ENCODE measurements around the gene OR2T3.
"Not testable (repeated sequence)": the region's sequence is repeated elsewhere in the genome, so short reads cannot be mapped to it uniquely, and the experiment has no call there.

Gene OR2T3

DNA sequence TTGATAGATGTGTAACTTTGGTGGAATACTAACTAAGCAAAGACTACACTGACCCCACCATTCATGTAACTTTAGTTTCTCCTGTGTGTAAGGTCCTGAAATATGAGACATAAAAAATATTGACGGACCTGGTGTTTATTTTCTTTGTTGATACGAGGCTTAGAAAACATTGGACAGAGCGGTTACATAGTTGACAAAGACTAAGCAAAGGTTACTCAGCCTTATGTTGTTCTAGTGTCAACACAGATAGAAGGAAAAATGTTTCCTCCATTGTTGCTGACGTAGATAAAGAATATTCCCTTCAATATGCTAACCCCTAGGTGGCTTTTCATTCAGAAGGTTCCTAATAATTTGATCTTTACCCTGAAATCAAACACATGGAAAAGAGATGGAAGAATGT, 18.1 kb upstream of the OR2T3 start:
- H3K4me3 ChIP-seq (replicated peaks in 1 of 2; ENCODE audit: low read depth in 2 of 2, low read length in 2 of 2); DNase-seq (ENCODE audit: low read depth in 2 of 2): not testable (repeated sequence)

DNA sequence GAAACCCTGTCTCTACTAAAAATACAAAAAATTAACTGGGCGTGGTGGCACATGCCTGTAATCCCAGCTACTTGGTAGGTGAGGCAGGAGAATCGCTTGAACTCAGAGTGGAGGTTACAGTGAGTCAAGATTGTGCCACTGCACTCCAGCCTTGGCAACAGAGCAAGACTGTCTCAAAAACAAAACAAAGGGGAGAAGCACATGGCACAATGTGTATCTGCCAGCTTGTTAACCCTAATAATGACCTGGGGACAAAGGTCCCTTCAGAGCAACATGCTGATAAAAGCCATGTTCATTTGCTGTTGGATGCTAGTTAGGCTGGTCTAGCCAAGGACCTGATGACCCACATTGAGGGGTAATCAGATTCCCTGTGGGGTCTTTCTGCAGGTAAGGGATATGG, 16.5 kb upstream of the OR2T3 start:
- not testable (repeated sequence) for H3K4me3 ChIP-seq (replicated peaks in 1 of 2; ENCODE audit: low read depth in 2 of 2, low read length in 2 of 2)

DNA sequence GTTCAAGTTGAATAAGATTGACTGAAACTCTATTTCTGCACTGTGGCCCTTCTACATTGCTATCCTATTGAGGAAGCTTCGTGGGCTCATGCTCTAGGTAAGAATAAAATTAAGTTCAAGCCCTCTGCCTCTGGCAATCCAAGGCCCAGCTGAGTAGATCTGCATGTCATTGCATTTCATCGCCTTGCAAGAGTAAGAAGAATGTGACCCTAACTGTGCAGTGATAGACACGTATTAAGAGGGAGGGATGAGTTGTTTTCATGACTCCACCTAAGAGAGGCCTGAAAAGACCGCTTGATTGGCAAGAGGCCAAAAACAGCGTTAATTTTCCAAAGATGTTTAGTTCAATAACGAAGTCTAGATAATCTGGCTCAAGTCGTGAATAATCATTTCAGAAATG, 14.0 kb upstream of the OR2T3 start:
- DNase-seq (ENCODE audit: low read depth in 2 of 2): not testable (repeated sequence)

More for the DNA sequence above, 16.5 kb upstream of the OR2T3 start:
- not testable (repeated sequence) for DNase-seq (ENCODE audit: low read depth in 2 of 2)

DNA sequence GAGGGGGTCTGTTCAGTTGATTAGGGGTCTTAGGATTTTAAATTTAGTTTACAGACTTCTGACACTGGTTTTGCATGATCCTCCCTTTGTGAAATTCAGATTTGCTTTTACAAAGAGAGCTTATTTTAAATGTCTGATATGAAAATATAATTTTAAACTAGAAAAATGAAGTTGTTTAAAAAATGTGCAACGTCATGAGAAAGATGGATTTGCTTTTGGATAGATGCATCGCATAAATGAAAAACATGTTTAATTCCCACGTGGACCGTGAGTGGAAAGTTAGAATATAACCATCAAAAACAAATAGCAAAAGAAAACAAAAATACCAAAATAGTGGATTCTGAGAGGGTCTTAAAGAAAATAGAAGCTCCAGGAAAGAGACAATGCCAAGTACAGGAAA, 2.0 kb upstream of the OR2T3 start:
- TF ChIP-seq, protein P1, sequence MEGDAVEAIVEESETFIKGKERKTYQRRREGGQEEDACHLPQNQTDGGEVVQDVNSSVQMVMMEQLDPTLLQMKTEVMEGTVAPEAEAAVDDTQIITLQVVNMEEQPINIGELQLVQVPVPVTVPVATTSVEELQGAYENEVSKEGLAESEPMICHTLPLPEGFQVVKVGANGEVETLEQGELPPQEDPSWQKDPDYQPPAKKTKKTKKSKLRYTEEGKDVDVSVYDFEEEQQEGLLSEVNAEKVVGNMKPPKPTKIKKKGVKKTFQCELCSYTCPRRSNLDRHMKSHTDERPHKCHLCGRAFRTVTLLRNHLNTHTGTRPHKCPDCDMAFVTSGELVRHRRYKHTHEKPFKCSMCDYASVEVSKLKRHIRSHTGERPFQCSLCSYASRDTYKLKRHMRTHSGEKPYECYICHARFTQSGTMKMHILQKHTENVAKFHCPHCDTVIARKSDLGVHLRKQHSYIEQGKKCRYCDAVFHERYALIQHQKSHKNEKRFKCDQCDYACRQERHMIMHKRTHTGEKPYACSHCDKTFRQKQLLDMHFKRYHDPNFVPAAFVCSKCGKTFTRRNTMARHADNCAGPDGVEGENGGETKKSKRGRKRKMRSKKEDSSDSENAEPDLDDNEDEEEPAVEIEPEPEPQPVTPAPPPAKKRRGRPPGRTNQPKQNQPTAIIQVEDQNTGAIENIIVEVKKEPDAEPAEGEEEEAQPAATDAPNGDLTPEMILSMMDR (IDR thresholded peaks at IDR 0.05; ENCODE audit: low read depth, low read length): no peak
- H3K4me3 ChIP-seq (replicated peaks in 1 of 2; ENCODE audit: low read depth in 2 of 2, low read length in 2 of 2): no peak overlapping the region
- DNase-seq (ENCODE audit: low read depth in 2 of 2): no peak

More for the DNA sequence above, 14.0 kb upstream of the OR2T3 start:
- H3K4me3 ChIP-seq (replicated peaks in 1 of 2; ENCODE audit: low read depth in 2 of 2, low read length in 2 of 2): not testable (repeated sequence)

DNA sequence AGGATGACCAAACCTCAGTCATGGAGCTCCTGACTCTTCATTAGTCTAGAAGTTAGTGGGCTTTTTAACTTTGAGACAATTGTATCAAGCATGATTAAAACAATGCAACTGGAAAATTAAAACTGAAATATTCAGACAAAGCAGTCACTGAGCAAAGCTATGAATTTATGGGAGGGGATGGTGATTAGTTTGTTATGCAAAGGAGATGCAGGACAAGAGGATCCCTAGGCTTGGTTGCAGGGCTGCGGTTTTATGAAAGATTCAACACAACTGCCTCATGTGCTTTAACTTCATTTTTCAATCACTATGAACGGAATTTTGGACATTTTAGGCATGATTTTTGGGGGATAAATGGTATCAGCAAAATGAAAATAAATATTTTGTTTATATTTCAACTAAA, 1.0 kb upstream of the OR2T3 start:
- not testable (repeated sequence) for DNase-seq (ENCODE audit: low read depth in 2 of 2); H3K4me3 ChIP-seq (replicated peaks in 1 of 2; ENCODE audit: low read depth in 2 of 2, low read length in 2 of 2)

DNA sequence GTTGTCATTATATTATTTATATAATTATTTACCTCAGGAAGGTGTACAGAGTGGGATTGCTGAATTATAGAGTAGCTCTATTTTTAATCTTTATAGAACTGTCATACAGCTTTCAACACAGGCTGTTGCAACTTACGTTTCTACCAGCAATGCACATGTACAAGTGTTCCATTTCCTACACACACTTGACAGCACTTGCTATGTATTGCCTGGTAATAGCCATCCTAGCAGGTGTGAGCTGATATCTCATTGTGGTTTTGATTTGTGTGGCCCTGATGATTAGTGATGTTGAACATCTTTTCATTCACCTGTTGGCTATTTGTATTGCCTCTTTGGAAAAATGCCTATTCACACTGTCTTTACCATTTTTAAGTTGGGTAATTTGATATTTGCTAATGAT, 2.5 kb downstream of the OR2T3 start:
- DNase-seq (ENCODE audit: low read depth in 2 of 2); H3K4me3 ChIP-seq (replicated peaks in 1 of 2; ENCODE audit: low read depth in 2 of 2, low read length in 2 of 2): not testable (repeated sequence)

DNA sequence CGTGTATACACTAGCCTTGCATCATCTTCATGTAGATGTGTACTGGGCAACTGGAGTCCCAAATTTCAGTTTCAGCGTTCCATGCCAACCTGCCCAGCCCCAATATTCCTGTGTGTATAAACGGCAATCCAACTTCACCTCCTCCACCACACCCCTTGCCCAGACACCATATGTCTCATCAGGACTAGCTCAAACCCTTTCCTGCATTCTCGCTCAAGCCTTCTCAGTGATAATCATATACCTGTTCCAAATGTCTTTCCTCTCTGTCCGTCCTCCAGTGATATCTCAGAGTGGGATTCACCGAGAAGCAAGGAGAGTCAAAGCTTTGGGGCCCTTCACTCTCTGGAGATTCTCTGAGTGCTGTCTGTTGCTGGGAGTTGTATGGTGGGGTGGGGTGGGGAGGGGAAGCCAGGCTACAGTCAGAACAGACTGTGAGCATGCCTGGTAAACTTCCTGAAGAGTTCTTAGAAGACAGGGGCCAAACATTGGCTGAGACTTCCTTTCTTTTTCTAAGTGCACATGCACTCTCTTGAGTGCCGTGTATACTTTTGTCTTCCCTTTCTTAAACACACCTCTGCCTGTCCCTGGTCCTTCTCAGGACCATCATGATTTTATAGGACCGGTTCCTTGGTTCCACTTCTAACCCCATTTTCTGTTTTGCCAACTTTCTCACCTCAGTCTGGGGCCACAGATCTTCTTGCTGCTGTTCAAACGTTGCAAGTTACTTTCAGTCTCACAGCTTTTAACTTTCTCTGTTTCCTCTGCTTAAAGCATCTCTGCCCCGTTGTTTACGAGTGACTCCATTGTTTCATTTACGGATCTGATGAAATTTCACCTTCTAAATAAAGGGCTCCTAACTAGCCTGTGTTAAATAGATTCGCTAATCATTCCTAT, 8.8 kb downstream of the OR2T3 start:
- not testable (repeated sequence) for DNase-seq (ENCODE audit: low read depth in 2 of 2); H3K4me3 ChIP-seq (replicated peaks in 1 of 2; ENCODE audit: low read depth in 2 of 2, low read length in 2 of 2)

DNA sequence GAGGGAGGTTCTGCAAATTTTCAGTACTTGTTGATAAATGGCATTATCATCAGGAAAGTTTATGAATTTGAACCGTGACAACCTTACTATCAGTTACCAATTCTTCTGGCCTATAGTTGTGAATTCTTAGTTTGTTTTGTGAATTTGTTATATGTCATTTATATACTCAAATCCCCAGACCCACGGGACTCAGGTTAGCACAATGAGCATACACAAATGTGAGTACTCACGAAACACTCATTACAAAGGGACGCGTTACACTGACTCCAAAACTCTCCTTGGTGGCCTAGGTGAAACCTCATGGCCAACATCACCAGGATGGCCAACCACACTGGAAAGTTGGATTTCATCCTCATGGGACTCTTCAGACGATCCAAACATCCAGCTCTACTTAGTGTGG, 15.1 kb downstream of the OR2T3 start, which contains the start of gene OR2T5:
OR2T5 (plus strand) TSS at position 301 of the 400 bp plus-strand sequence; CDS start at position 301, 0 bp downstream.
- not testable (repeated sequence) for DNase-seq (ENCODE audit: low read depth in 2 of 2); H3K4me3 ChIP-seq (replicated peaks in 1 of 2; ENCODE audit: low read depth in 2 of 2, low read length in 2 of 2)

DNA sequence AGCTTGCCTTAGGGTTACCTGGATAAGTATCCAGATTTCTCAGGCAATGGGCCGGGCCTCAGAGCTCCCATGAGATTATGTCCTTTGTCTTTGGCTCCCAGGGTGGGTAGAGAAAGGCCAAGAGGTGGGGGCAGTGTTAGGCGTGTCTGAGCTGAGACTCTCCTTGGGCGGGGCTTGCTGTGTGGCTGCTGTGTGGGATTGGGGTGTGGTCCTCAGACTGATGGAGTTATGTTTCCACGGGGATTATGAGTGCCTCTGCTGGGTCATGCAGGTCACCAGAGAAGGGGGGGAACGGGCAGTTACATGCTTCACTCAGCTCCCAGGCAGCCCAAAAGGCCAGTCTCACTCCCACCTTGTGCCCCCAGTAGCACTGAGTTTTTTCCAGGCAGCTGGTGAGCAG, 23.5 kb downstream of the OR2T3 start:
- not testable (repeated sequence) for DNase-seq (ENCODE audit: low read depth in 2 of 2); H3K4me3 ChIP-seq (replicated peaks in 1 of 2; ENCODE audit: low read depth in 2 of 2, low read length in 2 of 2)

DNA sequence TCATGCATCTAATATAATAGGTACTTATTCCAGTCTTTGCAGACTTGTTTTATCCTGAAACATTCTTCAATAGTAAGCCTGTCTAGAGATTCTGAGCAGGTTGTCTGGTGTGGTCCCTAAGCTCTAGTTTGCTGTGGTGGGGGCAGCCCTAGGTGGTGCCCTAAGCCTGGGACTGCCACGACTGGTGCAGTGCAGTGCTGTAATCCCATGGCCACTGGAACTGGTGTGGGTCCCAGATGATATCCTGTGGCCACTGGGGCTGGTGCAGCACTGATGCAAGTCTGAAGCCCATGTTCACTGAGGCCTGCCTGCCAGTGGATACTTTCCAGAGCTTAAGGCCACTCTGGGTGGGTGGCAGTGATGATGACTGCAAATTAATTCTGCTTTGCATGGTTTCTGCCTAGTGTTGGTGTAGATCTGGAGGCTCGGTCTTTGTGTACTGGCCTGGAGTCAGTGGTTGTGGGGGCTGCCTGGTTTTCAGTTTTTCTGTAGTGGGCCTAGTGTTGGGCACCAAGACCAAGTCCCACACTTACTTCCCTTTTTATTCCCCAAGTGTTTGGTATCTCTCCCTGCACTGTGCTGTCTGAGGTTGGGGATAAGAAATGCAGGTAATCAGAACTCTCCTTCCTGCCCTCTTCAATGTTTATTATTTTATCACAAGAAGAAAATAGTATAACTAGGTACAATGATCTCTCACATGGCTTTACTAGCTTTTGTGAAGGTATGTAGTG, 27.3 kb downstream of the OR2T3 start:
- DNase-seq (ENCODE audit: low read depth in 2 of 2); H3K4me3 ChIP-seq (replicated peaks in 1 of 2; ENCODE audit: low read depth in 2 of 2, low read length in 2 of 2): not testable (repeated sequence)

DNA sequence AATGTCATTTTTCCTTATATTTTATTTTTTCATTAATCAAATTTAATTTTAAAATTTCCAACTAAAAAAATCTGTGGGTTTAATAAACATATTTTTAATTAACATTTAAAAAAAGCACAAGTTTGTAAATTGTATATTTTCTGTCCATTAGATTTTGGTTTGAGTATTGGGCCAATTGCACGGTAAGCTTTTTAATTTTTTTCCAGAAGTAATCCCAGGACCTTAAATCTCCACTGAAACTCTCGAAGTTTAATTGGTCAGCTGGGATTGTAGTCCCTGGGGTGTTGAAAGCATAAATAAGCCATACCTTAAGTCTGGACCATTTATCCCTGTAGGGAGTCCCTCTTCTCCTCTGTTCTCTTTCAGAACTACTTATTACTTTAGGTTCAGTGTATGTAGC, 34.6 kb downstream of the OR2T3 start, which contains the start of gene OR2G6:
OR2G6 (plus strand) TSS at position 301 of the 400 bp plus-strand sequence. CDS start 13,574 bp downstream, outside the sequence.
- DNase-seq (ENCODE audit: low read depth in 2 of 2); H3K4me3 ChIP-seq (replicated peaks in 1 of 2; ENCODE audit: low read depth in 2 of 2, low read length in 2 of 2): not testable (repeated sequence)

DNA sequence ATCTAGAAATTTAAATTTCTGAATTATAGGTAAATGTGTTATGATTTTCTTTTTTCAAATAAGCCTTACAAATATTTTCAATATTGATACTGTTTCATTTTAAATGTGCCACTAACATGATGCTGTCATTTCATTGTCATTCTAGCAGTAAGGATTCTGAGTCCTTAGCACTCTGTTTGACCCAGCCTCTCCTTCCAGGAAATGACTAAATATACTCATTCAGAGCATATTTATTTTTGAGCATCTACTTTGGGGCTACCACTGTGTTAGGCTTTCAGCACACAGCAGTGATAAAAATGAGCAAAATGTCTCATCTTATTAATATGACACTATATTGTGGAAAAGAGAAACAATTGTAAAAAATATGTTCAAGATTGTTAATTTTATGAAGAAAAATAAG, 37.1 kb downstream of the OR2T3 start:
- H3K4me3 ChIP-seq (replicated peaks in 1 of 2; ENCODE audit: low read depth in 2 of 2, low read length in 2 of 2); DNase-seq (ENCODE audit: low read depth in 2 of 2): not testable (repeated sequence)

Measured in cardiac fibroblast (primary cell).